Islet of Langerhans (tissue), 1 donor: Measurements from ENCODE around the gene SLC12A5.

Experiments
- FAIRE-seq: peaks from one replicate; lab custom pipeline; 2011; peaks lifted over from hg19 to GRCh38; lab: Jason Lieb, UNC

SLC12A5 gene

GRCh38 chr20:46028110-46028509 lies 905 bp upstream of the SLC12A5 start:
- no peak for FAIRE-seq

- no peak for FAIRE-seq
These were observed 1.4 kb downstream of the SLC12A5 start for GRCh38 chr20:46030284-46031013.

GRCh38 chr20:46031014-46031569 lies 2.1 kb downstream of the SLC12A5 start:
- no peak for FAIRE-seq

- FAIRE-seq: no peak
These were observed 2.8 kb downstream of the SLC12A5 start for GRCh38 chr20:46031701-46032254.

- no peak for FAIRE-seq
These were observed 5.0 kb downstream of the SLC12A5 start for GRCh38 chr20:46034039-46034438.

- FAIRE-seq: no peak
These were observed 6.2 kb downstream of the SLC12A5 start for GRCh38 chr20:46035253-46035652.

GRCh38 chr20:46035713-46036112 lies 6.7 kb downstream of the SLC12A5 start:
- FAIRE-seq: no peak

- FAIRE-seq: no peak
These were observed 7.4 kb downstream of the SLC12A5 start for GRCh38 chr20:46036370-46036769.

- FAIRE-seq: no peak
These were observed 8.0 kb downstream of the SLC12A5 start for GRCh38 chr20:46037036-46037435.

GRCh38 chr20:46040902-46041535 lies 12.0 kb downstream of the SLC12A5 start:
- FAIRE-seq: no peak

- no peak for FAIRE-seq
These were observed 14.5 kb downstream of the SLC12A5 start for GRCh38 chr20:46043556-46043955.

- FAIRE-seq: no peak
These were observed 15.9 kb downstream of the SLC12A5 start for GRCh38 chr20:46044896-46045295.

GRCh38 chr20:46046588-46047310 lies 17.7 kb downstream of the SLC12A5 start:
- no peak for FAIRE-seq

GRCh38 chr20:46047821-46048220 lies 18.8 kb downstream of the SLC12A5 start:
- no peak for FAIRE-seq

- no peak for FAIRE-seq
These were observed 20.2 kb downstream of the SLC12A5 start for GRCh38 chr20:46049190-46049589.

GRCh38 chr20:46049815-46050214 lies 20.8 kb downstream of the SLC12A5 start:
- FAIRE-seq: no peak

- no peak for FAIRE-seq
These were observed 21.4 kb downstream of the SLC12A5 start for GRCh38 chr20:46050444-46050843.

- FAIRE-seq: no peak
These were observed 21.9 kb downstream of the SLC12A5 start for GRCh38 chr20:46050885-46051284.

- no peak for FAIRE-seq
These were observed 22.7 kb downstream of the SLC12A5 start for GRCh38 chr20:46051556-46052308.

GRCh38 chr20:46053416-46053815 lies 24.4 kb downstream of the SLC12A5 start:
- no peak for FAIRE-seq

- no peak for FAIRE-seq
These were observed 25.6 kb downstream of the SLC12A5 start for GRCh38 chr20:46054606-46055005.

GRCh38 chr20:46055269-46055668 lies 26.3 kb downstream of the SLC12A5 start:
- no peak for FAIRE-seq
